KOPT-K1 (cell line): ENCODE measurements around the gene CTNS.

Source experiments
- H3K27ac ChIP-seq: fragments of 200-600 bp; sonication (generic); 2 replicates; pipeline ENCODE4 v1.5.1; 2016; ENCODE audit warnings: antibody characterized with exemption, mild to moderate bottlenecking, low read depth, low read length; ENCODE audit not compliant: poor library complexity, severe bottlenecking
- H3K36me3 ChIP-seq: fragments of 200-600 bp; sonication (generic); 2 replicates; pipeline ENCODE4 v1.5.1; 2017; ENCODE audit warnings: antibody characterized with exemption, mild to moderate bottlenecking, low read length, moderate library complexity; ENCODE audit not compliant: insufficient read depth
- H3K9me3 ChIP-seq: fragments of 200-600 bp; sonication (generic); 2 replicates; pipeline ENCODE4 v1.5.1; 2017; ENCODE audit warnings: antibody characterized with exemption, low read length, mild to moderate bottlenecking; ENCODE audit not compliant: insufficient read depth, poor library complexity, severe bottlenecking

Gene CTNS

GRCh38 chr17:3603870-3604259 is 32.7 kb upstream of the CTNS start:
- Histone ChIP-seq H3K36me3 (peaks cover 30% of the 10 kb centered on the region; the same call in 1 of the 2 replicates), H3K9me3 (no peaks in the 10 kb centered on the region), H3K27ac (no peak overlapping the region)

GRCh38 chr17:3609689-3610088 is 26.9 kb upstream of the CTNS start:
- Histone ChIP-seq H3K9me3 (no peaks in the 10 kb centered on the region), H3K27ac (no peak overlapping the region), H3K36me3 (peaks cover 67% of the 10 kb centered on the region)

GRCh38 chr17:3610523-3610922 is 26.0 kb upstream of the CTNS start:
- H3K36me3 ChIP-seq, result peaks cover 75% of the 10 kb centered on the region
- no peaks in the 10 kb centered on the region for H3K9me3 ChIP-seq
- no peak overlapping the region for H3K27ac ChIP-seq

GRCh38 chr17:3613124-3613523 is 23.4 kb upstream of the CTNS start:
- Histone ChIP-seq H3K9me3 (no peaks in the 10 kb centered on the region), H3K36me3 (peaks cover 80% of the 10 kb centered on the region), H3K27ac (no peak overlapping the region)

GRCh38 chr17:3615160-3615870 is 21.2 kb upstream of the CTNS start:
- Histone ChIP-seq H3K36me3 (peaks cover 78% of the 10 kb centered on the region), H3K27ac (no peak overlapping the region), H3K9me3 (no peaks in the 10 kb centered on the region)

- no peaks in the 10 kb centered on the region for H3K9me3 ChIP-seq
- H3K36me3 ChIP-seq, result peaks cover 82% of the 10 kb centered on the region
- no peak overlapping the region for H3K27ac ChIP-seq
Measured at GRCh38 chr17:3621146-3621720, 15.3 kb upstream of the CTNS start.

GRCh38 chr17:3622977-3623594 is 13.5 kb upstream of the CTNS start:
- Histone ChIP-seq H3K27ac (no peak overlapping the region), H3K9me3 (no peaks in the 10 kb centered on the region), H3K36me3 (peaks cover 84% of the 10 kb centered on the region)

GRCh38 chr17:3626831-3627768 is 9.5 kb upstream of the CTNS start:
- Histone ChIP-seq H3K27ac (no peak overlapping the region), H3K9me3 (no peaks in the 10 kb centered on the region), H3K36me3 (peaks cover 77% of the 10 kb centered on the region)

- Histone ChIP-seq H3K27ac (no peak overlapping the region), H3K9me3 (no peaks in the 10 kb centered on the region), H3K36me3 (peaks cover 76% of the 10 kb centered on the region)
Measured at GRCh38 chr17:3627769-3628167, 8.8 kb upstream of the CTNS start.

- Histone ChIP-seq H3K9me3 (no peaks in the 10 kb centered on the region), H3K27ac (no peak overlapping the region), H3K36me3 (peaks cover 53% of the 10 kb centered on the region)
Measured at GRCh38 chr17:3630781-3631180, 5.8 kb upstream of the CTNS start.

- peaks cover 41% of the 10 kb centered on the region for H3K36me3 ChIP-seq
Measured at GRCh38 chr17:3632287-3632686, 4.3 kb upstream of the CTNS start.

GRCh38 chr17:3635474-3636153 is 946 bp upstream of the CTNS start:
- H3K9me3 ChIP-seq, result no peaks in the 10 kb centered on the region
- H3K27ac ChIP-seq, result peak overlapping the region; percentile 84

More at GRCh38 chr17:3632287-3632686, 4.3 kb upstream of the CTNS start:
- Histone ChIP-seq H3K27ac (no peak overlapping the region), H3K9me3 (no peaks in the 10 kb centered on the region)

GRCh38 chr17:3636908-3637373 is 381 bp downstream of the CTNS start:
- H3K27ac ChIP-seq, result peak overlapping the region; percentile 84
- H3K36me3 ChIP-seq, result peaks cover 10% of the 10 kb centered on the region
- no peaks in the 10 kb centered on the region for H3K9me3 ChIP-seq

More at GRCh38 chr17:3635474-3636153, 946 bp upstream of the CTNS start:
- H3K36me3 ChIP-seq, result peaks cover 11% of the 10 kb centered on the region

- H3K27ac ChIP-seq, result no peak overlapping the region
- H3K9me3 ChIP-seq, result no peaks in the 10 kb centered on the region
- no peaks in the 10 kb centered on the region for H3K36me3 ChIP-seq
Measured at GRCh38 chr17:3639981-3640596, 3.5 kb downstream of the CTNS start.
